Immature natural killer cell (primary cell): ENCODE results near the gene COL2A1. TPM values are rescaled to one million over a fixed set of nuclear protein-coding genes. Genes with fewer than 3 reads are reported as not detected.

ENCODE experiments used
- DNase-seq, 3 donors: peaks; one replicate each; pipeline ENCODE4 v3.0.0; 2022; ENCODE audit warnings: mixed read lengths in 1 of 3
- H3K27ac Mint-ChIP-seq, 6 donors: one replicate each; pipeline ENCODE4 v1.8.0; 2020; ENCODE audit warnings: mixed read lengths in 6 of 6, mild to moderate bottlenecking in 5 of 6, inconsistent platforms in 4 of 6, moderate library complexity in 3 of 6
- H3K27me3 Mint-ChIP-seq, 3 donors: one replicate each; pipeline ENCODE4 v1.8.0; 2020 to 2021; ENCODE audit warnings: low read depth in 3 of 3, mild to moderate bottlenecking in 3 of 3, mixed read lengths in 3 of 3, moderate library complexity in 3 of 3, inconsistent platforms in 1 of 3
- H3K36me3 Mint-ChIP-seq, 3 donors: one replicate each; pipeline ENCODE4 v1.8.0; 2020; ENCODE audit warnings: mixed read lengths in 3 of 3, inconsistent platforms in 2 of 3, mild to moderate bottlenecking in 2 of 3
- H3K4me1 Mint-ChIP-seq, 2 donors: one replicate each; pipeline ENCODE4 v1.8.0; 2020; ENCODE audit warnings: inconsistent platforms in 2 of 2, mild to moderate bottlenecking in 2 of 2, mixed read lengths in 2 of 2, moderate library complexity in 1 of 2
- H3K4me3 Mint-ChIP-seq, 5 donors: one replicate each; pipeline ENCODE4 v1.8.0; 2020; ENCODE audit warnings: mild to moderate bottlenecking in 5 of 5, mixed read lengths in 5 of 5, inconsistent platforms in 3 of 5, moderate library complexity in 3 of 5
- H3K9me3 Mint-ChIP-seq, 6 donors: one replicate each; pipeline ENCODE4 v1.8.0; 2020; ENCODE audit warnings: mild to moderate bottlenecking in 6 of 6, mixed read lengths in 6 of 6, inconsistent platforms in 4 of 6, moderate library complexity in 3 of 6
- polyA plus RNA-seq, 3 donors: library from polyadenylated mRNA; unstranded; fragments of 300-500 nt; fragmentation: Illumina TruSeq; gene quantifications; one replicate each; pipeline ENCODE4 v1.2.3, GENCODE V29; 2021

Gene COL2A1
- polyA plus RNA-seq, 3 donors from 2014 or later: not detected

DNA sequence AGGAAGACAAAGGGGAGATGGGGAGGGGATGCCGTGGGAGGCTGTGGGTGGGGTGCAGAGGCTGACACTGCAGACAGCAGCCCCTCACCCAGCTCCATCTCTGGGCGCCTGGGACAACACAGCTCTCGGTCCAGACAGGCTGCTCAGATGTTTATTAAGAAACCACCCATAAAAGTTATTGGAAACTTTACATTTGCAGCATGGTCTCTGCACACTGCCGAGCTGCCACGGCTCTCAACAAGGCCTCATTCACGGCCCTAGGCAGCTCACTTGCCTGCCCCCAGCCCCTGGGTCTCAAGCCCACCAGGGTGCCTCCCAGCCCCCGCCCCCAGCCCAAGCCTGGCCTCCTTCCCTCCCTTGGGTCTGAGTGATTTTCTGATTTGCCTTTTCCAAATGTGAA lies 21.0 kb upstream of the COL2A1 start:
- Mint-ChIP-seq H3K27me3 (peaks cover 8 to 10% (median 9%) of the 10 kb centered on the region in 3 donors), H3K4me1 (no peaks in the 10 kb centered on the region)

DNA sequence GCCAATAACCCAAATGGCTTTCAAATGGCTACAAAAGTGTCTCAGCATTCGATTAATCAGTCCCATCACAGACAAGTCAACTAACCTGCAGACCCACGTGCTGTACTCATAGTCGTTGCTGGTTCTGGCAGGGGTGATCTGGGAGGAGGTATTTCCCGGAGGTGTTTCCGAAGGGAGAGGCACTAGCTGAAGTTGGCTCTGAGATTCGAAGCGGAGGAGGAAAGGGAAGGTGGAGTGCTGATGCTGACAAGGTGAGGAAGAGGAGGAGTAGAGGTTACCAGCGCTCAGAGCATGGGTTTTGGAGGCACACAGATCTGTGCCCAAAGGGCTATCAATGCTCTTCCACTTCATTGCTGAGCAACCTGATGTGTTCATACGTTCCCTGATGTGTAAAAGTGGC lies 20.5 kb upstream of the COL2A1 start:
- Mint-ChIP-seq H3K9me3 (no peaks in the 10 kb centered on the region), H3K27ac (no peak overlapping the region), H3K4me3 (no peak overlapping the region), H3K4me1 (no peaks in the 10 kb centered on the region), H3K36me3 (no peaks in the 10 kb centered on the region), H3K27me3 (peaks cover 8 to 12% (median 11%) of the 10 kb centered on the region in 3 donors)
- no peak for DNase-seq

More for the DNA sequence above, 21.0 kb upstream of the COL2A1 start:
- H3K27ac Mint-ChIP-seq: no peak overlapping the region
- no peaks in the 10 kb centered on the region for H3K9me3 Mint-ChIP-seq
- no peaks in the 10 kb centered on the region for H3K36me3 Mint-ChIP-seq
- no peak overlapping the region for H3K4me3 Mint-ChIP-seq
- DNase-seq: no peak

DNA sequence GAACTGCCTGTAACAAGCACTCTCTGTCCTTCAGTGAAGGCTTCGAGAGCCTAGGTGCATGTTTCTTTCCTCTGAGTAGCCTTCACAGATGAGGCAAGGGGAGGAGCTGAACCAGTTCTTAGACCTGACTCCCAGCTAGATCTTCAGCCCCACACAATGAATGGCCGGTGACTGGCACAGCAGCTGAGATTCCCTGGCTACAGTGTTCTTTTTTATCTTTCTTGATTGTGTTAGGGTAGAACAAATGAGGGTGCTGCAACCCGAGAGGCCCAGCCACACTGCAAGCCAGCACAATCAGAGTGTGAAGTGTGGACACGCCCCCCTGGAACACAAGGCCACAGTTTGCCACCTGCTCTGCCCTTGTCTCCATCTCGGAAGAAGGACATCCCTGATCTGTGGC lies 19.1 kb upstream of the COL2A1 start:
- Mint-ChIP-seq H3K27me3 (peaks cover 8 to 11% (median 11%) of the 10 kb centered on the region in 3 donors), H3K27ac (no peak overlapping the region), H3K9me3 (no peaks in the 10 kb centered on the region), H3K4me1 (no peaks in the 10 kb centered on the region), H3K4me3 (no peak overlapping the region), H3K36me3 (no peaks in the 10 kb centered on the region)
- DNase-seq: no peak

DNA sequence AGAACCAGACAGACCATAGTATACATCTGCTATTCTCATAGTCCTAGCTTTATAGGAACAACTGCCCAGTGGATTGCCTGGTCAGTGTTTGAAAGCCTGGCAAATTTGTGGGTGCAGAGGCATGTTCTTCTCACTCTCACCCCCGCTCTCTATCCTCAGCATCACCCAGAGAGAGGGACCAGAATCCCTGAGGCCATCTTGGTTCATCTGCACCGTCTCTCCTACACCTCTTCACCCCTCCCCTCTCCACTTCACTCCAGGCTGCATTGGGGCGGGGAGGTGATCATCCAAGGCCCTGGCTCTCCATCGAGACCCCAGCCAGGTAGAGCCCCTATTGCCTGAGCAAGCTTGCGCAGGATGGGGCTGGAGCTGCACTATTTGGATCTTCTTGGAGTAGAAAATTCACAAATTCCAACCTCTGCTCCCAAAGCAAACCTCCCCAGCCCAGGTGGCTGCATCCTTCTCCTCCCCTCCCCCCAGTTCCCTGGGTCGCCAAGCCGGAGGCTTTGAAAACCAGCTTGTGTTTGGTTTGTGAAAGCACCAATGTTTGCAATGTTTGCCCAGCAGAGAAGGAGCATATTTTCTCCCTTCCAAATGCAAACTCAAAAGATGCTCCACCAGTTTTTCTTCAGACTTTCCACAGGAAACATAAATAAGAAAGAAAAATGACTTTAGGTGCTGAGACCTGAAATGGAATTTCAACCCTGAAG lies 18.6 kb upstream of the COL2A1 start:
- no peaks in the 10 kb centered on the region for H3K36me3 Mint-ChIP-seq
- no peak for DNase-seq
- no peaks in the 10 kb centered on the region for H3K4me1 Mint-ChIP-seq
- H3K27ac Mint-ChIP-seq: peak overlapping the region in 1 of 6 donors; percentile 37
- no peaks in the 10 kb centered on the region for H3K9me3 Mint-ChIP-seq
- H3K4me3 Mint-ChIP-seq: no peak overlapping the region
- peaks cover 8 to 11% (median 11%) of the 10 kb centered on the region in 3 donors for H3K27me3 Mint-ChIP-seq

DNA sequence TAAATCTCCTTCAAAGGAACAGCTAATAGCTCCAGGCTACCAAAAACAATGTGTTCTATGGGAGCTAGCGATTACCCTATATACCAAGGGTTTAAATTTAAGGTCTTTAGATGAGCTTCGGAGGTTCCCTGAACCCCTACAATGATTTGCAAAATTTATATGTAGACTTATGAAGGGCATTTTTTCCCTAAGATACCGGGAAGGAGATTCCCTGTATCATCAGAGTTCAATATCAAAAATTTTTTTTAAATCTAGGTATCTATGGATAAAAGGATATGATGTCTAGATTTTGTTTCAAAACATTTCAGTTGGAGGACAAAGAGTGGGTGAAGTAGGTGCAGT lies 17.9 kb upstream of the COL2A1 start:
- Mint-ChIP-seq H3K4me1 (no peaks in the 10 kb centered on the region), H3K9me3 (no peaks in the 10 kb centered on the region), H3K4me3 (no peak overlapping the region), H3K36me3 (no peaks in the 10 kb centered on the region), H3K27me3 (peaks cover 8 to 11% (median 11%) of the 10 kb centered on the region in 3 donors), H3K27ac (no peak overlapping the region)
- no peak for DNase-seq

DNA sequence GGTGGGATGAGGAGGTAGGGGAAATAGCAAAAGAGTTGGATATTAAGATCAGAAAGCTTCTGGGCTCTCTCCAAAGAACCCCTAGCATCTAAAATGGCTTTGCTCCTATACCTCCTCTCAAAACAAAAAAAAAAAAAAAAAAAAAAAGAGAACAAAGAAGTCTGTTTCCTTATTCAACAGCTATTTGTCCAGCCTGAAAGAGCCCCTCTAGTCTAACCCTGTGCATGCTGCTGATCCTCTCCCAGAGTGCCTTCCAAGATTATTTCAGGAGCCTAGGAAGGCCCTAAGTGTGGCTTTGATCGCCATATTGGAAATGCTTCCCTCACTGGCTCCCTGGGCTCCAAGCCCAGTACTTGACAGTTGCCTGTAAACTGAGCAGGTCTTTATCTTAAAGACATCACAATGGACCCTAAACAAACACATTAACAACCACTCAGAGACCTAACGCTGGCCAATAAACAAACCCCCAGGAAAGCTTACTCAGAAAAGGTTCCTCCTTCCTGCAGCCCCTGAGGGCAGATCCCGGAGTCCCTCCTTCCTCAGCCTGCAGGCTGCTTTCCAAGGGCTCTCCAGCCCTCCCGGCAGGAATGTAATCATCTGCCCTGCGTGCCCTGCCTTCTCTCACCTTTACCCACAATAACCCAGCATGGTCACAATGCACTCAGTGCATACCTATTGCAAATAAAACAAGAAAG lies 17.4 kb upstream of the COL2A1 start:
- no peaks in the 10 kb centered on the region for H3K36me3 Mint-ChIP-seq
- DNase-seq: no peak
- H3K4me3 Mint-ChIP-seq: no peak overlapping the region
- no peaks in the 10 kb centered on the region for H3K4me1 Mint-ChIP-seq
- H3K27ac Mint-ChIP-seq: no peak overlapping the region
- no peaks in the 10 kb centered on the region for H3K9me3 Mint-ChIP-seq
- peaks cover 8 to 11% (median 11%) of the 10 kb centered on the region in 3 donors for H3K27me3 Mint-ChIP-seq

DNA sequence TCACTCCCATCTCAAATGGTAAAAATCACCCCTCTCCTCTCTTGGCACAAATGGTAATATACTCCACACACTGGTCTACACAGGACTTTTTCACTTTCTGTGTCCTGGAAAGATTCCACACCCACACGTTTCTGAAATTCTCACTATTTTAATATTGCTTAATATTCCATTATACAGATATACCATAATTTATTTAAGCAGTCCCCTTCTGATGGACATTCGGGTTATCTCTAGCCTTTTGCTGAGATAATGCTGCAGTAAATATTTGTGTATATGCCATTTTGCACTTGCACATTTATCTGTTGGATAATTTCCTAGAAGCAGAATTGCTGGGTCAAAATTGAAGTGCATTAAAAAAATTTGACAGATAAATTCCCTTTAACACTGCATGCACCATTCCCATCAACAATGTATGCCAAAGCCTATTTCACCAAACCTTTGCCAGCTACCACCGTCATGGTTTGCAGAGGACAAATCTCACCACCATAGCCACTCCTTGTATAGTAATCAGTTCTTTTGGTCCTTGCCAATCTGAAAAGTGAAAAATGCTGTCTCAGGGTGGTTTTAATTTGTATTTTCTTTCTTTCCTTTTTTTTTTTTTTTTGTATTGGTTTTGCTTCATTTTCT lies 15.5 kb upstream of the COL2A1 start:
- no peaks in the 10 kb centered on the region for H3K4me1 Mint-ChIP-seq
- H3K36me3 Mint-ChIP-seq: no peaks in the 10 kb centered on the region
- H3K4me3 Mint-ChIP-seq: no peak overlapping the region
- H3K9me3 Mint-ChIP-seq: no peaks in the 10 kb centered on the region
- no peak for DNase-seq
- H3K27ac Mint-ChIP-seq: no peak overlapping the region
- H3K27me3 Mint-ChIP-seq: peaks cover 9 to 10% (median 9%) of the 10 kb centered on the region in 3 donors

DNA sequence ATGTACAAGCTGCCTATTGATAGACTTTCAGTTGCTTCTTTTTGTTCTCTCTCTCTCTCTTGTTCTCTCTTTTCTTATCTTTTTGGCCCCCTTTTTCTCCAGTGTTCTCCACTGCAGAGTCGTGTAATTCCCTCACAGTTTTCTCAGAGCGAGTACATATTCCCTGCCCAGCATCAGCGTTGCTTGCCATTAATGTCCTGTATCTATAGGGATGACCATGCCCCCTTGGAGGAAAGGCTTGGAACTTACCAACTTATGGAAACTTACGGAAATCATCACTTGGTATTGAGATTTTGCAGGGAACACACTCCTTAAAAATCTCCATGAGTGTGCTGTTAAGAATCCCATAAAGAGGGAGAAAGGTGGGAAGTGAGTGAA lies 14.3 kb upstream of the COL2A1 start:
- Mint-ChIP-seq H3K27ac (no peak overlapping the region), H3K4me3 (no peak overlapping the region), H3K27me3 (peaks cover 9 to 10% (median 9%) of the 10 kb centered on the region in 3 donors), H3K36me3 (no peaks in the 10 kb centered on the region), H3K9me3 (no peaks in the 10 kb centered on the region), H3K4me1 (no peaks in the 10 kb centered on the region)
- no peak for DNase-seq

DNA sequence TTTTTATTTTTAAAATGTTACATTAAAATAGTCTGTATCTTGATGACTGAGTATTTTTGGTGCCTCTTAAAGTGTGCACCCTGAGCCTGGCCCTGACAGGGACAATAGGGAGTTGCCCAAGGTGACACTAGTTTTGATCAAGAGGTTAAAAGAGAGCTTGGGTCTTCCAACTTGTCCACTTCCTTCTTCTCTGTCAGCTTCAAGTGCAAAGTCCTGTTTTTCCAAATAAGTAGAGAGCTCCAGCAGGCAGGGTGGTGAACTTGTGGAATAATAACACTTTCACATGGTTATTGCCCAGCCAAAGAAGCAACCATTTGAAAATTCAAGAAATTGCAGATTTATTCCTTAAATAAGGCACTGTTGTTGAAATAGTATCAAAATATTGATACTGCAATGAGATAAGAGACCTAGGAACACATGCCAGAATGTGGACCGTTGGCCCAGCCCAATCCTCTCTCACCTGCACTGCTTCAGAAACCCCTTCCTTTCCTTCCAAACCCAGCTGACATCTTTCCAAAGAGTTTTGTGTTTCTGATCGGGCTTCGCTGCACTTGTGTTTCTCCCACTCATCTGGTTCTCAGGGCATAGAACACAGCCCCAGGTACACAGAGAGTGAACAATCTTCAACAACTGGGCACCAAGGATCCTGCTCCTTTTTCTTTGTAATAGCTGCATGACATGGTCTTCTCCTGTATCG lies 13.8 kb upstream of the COL2A1 start:
- H3K4me3 Mint-ChIP-seq: no peak overlapping the region
- peaks cover 9 to 10% (median 9%) of the 10 kb centered on the region in 3 donors for H3K27me3 Mint-ChIP-seq
- no peak for DNase-seq
- H3K9me3 Mint-ChIP-seq: no peaks in the 10 kb centered on the region
- no peak overlapping the region for H3K27ac Mint-ChIP-seq
- H3K36me3 Mint-ChIP-seq: no peaks in the 10 kb centered on the region
- no peaks in the 10 kb centered on the region for H3K4me1 Mint-ChIP-seq

DNA sequence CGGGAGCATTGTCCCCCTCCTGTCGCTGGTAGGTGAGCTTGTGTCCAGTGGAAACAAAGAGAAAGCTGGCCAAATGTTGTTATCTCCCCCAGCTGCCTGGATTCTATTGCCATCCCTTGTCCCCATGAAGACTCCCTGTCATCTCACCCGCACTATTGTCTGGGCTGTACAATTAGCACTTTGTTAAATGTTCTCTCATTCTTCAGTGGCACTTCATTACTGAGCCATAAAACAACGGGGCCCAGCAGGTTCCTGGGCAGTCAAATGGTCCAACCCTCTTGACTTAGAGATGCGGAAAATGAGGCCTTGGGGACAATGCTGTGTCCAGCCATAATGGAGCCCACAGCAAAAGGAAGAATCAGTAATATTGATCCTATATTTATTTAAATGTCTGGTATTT lies 13.2 kb upstream of the COL2A1 start:
- H3K27me3 Mint-ChIP-seq: peaks cover 6 to 13% (median 7%) of the 10 kb centered on the region in 3 donors
- no peak overlapping the region for H3K4me3 Mint-ChIP-seq
- no peaks in the 10 kb centered on the region for H3K4me1 Mint-ChIP-seq
- no peak overlapping the region for H3K27ac Mint-ChIP-seq
- no peak for DNase-seq
- H3K9me3 Mint-ChIP-seq: no peaks in the 10 kb centered on the region
- H3K36me3 Mint-ChIP-seq: no peaks in the 10 kb centered on the region

DNA sequence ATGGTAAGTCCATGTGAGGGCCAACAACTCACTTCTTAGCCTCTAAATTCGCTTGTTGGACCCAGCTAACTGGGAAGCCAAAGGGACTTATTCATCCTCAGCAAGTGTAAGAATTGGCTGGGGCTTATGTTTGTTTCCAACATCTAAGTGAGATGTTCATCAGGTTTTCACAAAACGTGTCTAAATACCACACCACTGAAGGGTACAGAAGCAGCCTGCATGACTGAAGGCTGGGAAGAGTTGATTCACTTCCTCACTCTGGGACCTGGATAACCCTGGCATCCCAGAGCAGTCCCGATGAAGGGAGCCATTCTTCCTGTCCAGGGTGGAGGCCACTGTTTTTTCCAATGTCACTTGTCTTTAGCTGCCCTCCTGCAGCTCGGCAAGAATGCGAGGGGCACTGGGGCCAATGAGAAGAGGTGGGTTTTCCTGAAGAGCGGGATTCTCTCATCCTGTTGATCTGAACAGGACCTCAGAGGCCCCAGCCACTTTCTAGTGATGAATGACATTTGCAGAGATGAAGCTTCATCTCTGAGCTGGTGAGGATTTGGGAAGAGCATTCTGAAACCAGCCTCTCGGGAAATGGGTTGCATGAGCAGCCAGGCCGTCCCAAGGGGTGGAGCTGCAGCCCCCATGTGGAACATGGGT lies 12.2 kb upstream of the COL2A1 start:
- DNase-seq: no peak
- H3K27ac Mint-ChIP-seq: no peak overlapping the region
- H3K9me3 Mint-ChIP-seq: no peaks in the 10 kb centered on the region
- no peak overlapping the region for H3K4me3 Mint-ChIP-seq
- no peaks in the 10 kb centered on the region for H3K36me3 Mint-ChIP-seq
- H3K4me1 Mint-ChIP-seq: no peaks in the 10 kb centered on the region
- peaks cover 3 to 12% (median 6%) of the 10 kb centered on the region in 3 donors for H3K27me3 Mint-ChIP-seq

DNA sequence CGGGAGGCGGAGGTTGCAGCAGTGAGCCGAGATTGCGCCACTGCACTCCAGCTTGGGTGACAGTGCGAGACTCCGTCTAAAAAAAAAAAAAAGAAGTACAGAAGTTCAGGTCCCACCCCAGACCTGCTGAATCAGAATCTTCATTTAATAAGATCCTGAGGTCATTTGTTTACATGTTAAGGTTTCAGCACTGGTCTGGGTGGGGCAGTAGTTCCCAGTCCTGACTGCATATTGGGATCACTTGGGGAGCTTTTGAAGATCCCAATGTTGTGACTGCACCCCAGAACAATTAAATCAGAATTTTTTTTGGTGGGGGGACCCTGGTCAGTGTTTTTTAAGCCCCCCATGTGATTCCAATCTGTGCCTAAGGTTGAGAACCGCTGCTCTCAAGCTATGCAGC lies 11.7 kb upstream of the COL2A1 start:
- Mint-ChIP-seq H3K27me3 (peaks cover 2 to 16% (median 4%) of the 10 kb centered on the region in 3 donors), H3K4me1 (no peaks in the 10 kb centered on the region), H3K4me3 (no peak overlapping the region), H3K9me3 (no peaks in the 10 kb centered on the region), H3K36me3 (no peaks in the 10 kb centered on the region), H3K27ac (no peak overlapping the region)
- no peak for DNase-seq

DNA sequence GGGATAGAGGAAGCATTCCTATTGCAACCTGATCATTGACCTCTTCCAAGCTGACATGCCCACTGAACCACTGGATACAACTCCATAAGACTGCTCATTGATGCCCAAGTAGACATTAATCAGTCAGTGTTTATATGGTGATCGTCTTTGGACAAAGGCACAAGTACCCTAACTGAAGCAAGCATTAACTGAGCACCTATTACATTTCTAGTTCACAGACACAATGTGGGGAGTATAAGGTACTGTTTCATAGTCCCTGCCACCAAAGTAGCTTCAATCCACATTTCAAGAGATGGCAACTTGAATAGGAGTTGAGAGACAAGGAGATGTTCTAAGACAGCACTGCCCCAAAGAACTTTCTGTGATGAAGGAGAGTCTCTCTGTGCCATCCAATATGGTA lies 10.9 kb upstream of the COL2A1 start:
- Mint-ChIP-seq H3K9me3 (no peaks in the 10 kb centered on the region), H3K4me3 (no peak overlapping the region), H3K27ac (no peak overlapping the region), H3K4me1 (no peaks in the 10 kb centered on the region), H3K27me3 (peaks cover 2 to 17% (median 3%) of the 10 kb centered on the region in 3 donors), H3K36me3 (no peaks in the 10 kb centered on the region)
- DNase-seq: no peak

DNA sequence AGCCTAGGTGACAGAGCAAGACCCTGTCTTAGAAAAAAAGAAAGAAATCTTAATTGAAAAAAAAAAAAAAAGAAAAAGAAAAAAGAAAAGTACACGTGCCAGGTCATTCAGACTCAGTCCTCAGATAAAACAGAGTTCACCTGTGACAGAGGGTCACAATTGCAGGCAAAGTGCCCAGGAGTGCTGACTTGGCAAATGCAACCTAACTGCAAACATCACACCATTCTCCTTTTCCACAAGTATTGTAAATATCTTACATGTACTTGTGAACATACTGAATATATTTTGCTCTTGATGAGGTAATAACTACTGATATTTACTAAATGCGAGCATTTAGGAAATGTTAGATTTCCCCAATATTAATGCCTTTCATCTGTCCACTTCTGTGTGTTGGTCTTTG lies 9.0 kb upstream of the COL2A1 start:
- H3K4me1 Mint-ChIP-seq: no peaks in the 10 kb centered on the region
- no peaks in the 10 kb centered on the region for H3K36me3 Mint-ChIP-seq
- H3K9me3 Mint-ChIP-seq: no peaks in the 10 kb centered on the region
- peaks cover 2 to 14% (median 5%) of the 10 kb centered on the region in 3 donors for H3K27me3 Mint-ChIP-seq
- no peak overlapping the region for H3K27ac Mint-ChIP-seq
- H3K4me3 Mint-ChIP-seq: no peak overlapping the region
- no peak for DNase-seq
